ENCODE results near the gene NEUROD1. TPM values are rescaled to one million over a fixed set of nuclear protein-coding genes. Genes with fewer than 3 reads are reported as not detected.

The NEUROD1 gene
- total RNA-seq, 2 donors from 2014 or later, result not detected

DNA sequence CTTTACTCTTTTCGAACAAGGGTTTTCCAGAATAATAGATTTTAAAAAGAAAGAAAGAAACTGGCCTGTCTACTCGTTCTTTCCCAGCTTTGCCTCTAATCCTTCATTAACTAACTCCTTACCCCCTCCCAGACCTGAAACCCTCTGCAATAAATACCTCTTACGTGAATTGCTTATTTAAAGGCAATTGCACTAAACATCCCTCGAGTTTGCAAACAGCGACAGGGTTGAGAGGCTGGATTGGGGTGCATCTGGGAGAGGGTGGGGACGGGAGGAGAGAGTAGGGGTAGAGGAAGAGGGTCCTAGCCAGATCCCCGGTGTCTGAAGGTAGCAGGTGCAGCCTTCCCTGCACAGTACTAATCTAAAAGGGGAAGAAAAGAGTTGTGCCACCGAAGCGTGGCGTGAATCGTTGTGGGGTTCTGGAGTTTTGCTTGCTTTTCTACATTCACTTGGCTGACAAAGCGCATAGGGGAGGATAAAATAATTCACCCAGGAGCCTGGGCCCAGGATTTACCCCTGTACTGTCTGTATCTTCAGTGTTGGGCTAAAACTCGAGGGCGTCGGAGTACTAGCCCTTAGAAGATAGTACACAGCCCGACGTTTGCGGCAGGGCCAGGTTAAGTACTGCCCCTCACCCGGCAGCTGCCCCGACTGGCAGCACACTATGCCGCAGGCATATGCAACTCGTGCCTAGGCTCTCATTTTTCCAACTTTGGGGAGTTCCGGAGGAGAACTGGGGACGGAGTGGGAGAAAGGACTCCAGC is 1.9 kb upstream of the NEUROD1 start:
- DNase-seq (ENCODE audit: low spot score), result no peak
- intact Hi-C loops (cut with DNase I), result no loop called here

GRCh38 chr2:181680937-181681811 is 857 bp upstream of the NEUROD1 start:
- no peak for DNase-seq (ENCODE audit: low spot score)

GRCh38 chr2:181679544-181679979 is 755 bp downstream of the NEUROD1 start:
- intact Hi-C loops (cut with DNase I), result no loop called here
- DNase-seq (ENCODE audit: low spot score), result no peak

More at GRCh38 chr2:181680937-181681811, 857 bp upstream of the NEUROD1 start:
- intact Hi-C loops (cut with DNase I), result no loop called here

DNA sequence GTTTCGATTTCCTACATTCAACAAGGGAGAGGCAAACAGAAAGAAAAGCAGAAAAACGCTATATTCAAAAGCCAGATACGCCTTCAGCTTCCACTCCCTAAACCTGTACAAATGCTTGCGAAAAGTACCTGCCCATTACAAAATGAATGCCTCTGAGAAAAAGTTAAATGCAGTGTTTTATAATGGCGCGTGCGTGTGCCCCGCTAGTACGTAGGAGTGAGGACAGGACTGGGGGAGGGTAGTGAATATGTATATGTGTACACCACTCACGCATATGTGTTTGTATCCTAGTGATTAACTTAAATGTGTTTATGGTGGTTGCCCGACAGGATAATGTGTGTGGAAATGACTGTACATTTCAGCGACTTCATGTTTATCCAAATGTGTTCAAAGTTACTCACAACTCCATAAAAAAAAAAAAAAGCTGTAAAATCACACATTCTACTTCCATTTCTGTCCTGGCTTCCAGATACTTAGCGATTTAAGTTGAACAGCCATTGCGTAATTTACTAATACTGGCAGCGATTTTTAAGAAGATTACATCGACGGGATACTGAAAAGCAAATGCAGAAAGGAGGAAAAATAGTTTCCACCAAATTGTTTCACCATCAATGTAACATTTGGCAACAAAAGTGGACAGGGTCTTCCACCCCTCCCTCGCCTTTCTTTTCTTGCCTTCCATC is 1.3 kb downstream of the NEUROD1 start:
- no peak for DNase-seq (ENCODE audit: low spot score)
- intact Hi-C loops (cut with DNase I), result no loop called here

DNA sequence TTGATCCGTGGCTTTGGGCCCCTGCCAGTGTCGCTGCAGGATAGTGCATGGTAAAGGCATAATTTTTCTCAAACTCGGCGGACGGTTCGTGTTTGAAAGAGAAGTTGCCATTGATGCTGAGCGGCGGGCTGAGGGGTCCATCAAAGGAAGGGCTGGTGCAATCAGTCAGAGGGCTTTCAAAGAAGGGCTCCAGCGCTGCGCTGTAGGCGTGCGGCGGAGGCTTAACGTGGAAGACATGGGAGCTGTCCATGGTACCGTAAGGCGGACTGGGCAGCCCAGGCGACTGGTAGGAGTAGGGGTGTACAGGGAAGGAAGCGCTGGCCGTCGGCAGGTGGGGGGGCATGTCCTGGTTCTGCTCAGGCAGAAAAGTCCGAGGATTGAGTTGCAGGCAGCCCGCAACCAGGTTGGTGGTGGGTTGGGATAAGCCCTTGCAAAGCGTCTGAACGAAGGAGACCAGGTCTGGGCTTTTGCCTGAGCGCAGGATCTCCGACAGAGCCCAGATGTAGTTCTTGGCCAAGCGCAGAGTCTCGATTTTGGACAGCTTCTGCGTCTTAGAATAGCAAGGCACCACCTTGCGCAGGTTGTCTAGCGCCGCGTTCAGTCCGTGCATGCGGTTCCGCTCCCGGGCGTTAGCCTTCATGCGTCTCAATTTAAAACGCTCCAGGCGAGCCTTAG is 2.3 kb downstream of the NEUROD1 start:
- intact Hi-C loops (cut with DNase I), result no loop called here
- peak; percentile 89 for DNase-seq (ENCODE audit: low spot score)

DNA sequence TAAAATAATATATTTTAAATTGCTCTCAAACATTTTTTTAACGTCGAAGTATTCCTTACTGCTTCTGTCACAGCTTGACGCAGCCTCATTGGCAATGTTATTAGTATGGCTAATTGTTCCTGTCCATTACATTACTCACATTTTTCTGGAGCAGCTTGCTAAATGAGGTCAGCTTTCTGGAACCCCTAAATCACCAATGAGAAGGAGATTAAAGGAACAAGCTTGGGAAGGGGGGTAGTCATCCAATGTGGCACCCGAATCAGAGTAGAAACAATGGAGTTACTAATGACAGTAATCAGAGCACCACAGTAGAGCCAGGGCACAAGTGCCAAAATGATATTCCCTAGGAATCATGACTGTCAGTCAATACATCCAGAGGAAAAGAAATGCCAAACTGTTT is 5.1 kb downstream of the NEUROD1 start:
- intact Hi-C loops (cut with DNase I), result no loop called here
- no peak for DNase-seq (ENCODE audit: low spot score)

- DNase-seq (ENCODE audit: low spot score), result no peak
- intact Hi-C loops (cut with DNase I), result no loop called here
These were observed 5.9 kb downstream of the NEUROD1 start for GRCh38 chr2:181674461-181674860.

GRCh38 chr2:181673173-181673572 is 7.1 kb downstream of the NEUROD1 start:
- intact Hi-C loops (cut with DNase I), result no loop called here

GRCh38 chr2:181672255-181673008 is 7.9 kb downstream of the NEUROD1 start:
- no peak for DNase-seq (ENCODE audit: low spot score)
- intact Hi-C loops (cut with DNase I), result no loop called here

More at GRCh38 chr2:181673173-181673572, 7.1 kb downstream of the NEUROD1 start:
- DNase-seq (ENCODE audit: low spot score), result no peak

DNA sequence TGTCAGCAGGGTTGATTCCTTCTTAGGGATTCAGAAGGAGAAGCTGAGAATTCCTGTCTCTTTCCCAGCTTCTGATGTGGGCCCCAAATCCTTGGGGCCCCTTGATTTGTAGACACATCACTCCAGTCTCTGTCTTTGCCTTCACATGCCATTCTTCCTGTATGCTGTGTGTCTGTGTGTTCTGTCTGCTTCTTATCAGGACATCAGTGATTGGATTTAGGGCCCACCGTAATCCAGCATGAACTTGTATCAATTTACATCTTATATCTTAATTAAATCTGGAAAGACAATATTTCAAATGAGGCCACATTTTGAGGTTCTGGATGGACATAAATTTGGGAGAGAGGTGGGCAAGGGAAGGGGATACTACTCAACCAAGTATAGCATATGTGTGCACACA is 9.7 kb downstream of the NEUROD1 start:
- no peak for DNase-seq (ENCODE audit: low spot score)
- intact Hi-C loops (cut with DNase I), result no loop called here

GRCh38 chr2:181667234-181667633 is 13.1 kb downstream of the NEUROD1 start:
- DNase-seq (ENCODE audit: low spot score), result no peak
- intact Hi-C loops (cut with DNase I), result no loop called here

DNA sequence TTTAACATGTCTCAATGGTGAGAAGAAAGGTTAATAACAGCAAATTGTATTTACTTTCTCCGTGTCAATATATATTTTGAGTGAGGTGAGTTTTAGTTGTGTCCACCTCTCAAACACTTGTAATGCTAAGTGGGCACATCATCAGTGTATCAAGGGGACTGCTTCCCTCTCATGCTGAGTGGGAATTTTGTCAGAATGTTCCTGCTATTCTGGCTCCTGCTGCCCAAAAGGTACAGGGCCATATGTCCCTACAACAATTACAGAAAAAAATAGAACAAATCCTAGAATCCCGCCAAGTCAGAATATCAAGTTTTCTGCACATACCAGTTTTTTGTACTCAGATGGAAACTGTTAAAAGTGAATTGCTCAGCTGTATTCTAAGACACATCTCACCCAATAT is 18.0 kb downstream of the NEUROD1 start:
- DNase-seq (ENCODE audit: low spot score), result no peak
- intact Hi-C loops (cut with DNase I), result no loop called here

- intact Hi-C loops (cut with DNase I), result no loop called here
- no peak for DNase-seq (ENCODE audit: low spot score)
These were observed 20.1 kb downstream of the NEUROD1 start for GRCh38 chr2:181660181-181660580.

- no peak for DNase-seq (ENCODE audit: low spot score)
- intact Hi-C loops (cut with DNase I), result no loop called here
These were observed 21.9 kb downstream of the NEUROD1 start for GRCh38 chr2:181658444-181658843.

GRCh38 chr2:181657379-181657778 is 22.9 kb downstream of the NEUROD1 start:
- intact Hi-C loops (cut with DNase I), result no loop called here
- no peak for DNase-seq (ENCODE audit: low spot score)

- DNase-seq (ENCODE audit: low spot score), result peak; percentile 81
These were observed 23.6 kb downstream of the NEUROD1 start, which contains the start of gene CERKL for GRCh38 chr2:181656450-181657291. Gene CERKL, minus strand, starts transcription at chr2:181657105. Its CDS starts 99 bp downstream, at chr2:181657006.

DNA sequence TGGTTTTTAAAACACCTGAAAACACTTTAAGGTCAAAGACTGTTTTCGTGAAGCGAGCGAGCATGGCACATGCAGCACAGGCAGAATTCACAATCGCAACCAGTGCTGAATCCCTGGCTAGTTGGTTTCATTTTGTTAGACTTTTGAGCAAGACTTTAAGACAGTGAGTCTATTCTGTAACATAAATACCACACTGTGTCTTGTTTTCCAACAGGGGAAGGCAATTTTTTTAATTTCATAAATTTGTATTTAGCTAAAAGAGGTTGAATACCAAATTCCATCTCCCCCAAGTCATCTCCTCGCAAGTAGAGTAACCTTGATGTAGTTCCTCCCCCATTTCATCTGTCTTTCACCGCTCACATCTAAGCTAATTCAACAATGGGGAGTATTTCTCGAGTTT is 24.8 kb downstream of the NEUROD1 start:
- DNase-seq (ENCODE audit: low spot score), result no peak
- intact Hi-C loops (cut with DNase I), result no loop called here

More at GRCh38 chr2:181656450-181657291, 23.6 kb downstream of the NEUROD1 start, which contains the start of gene CERKL:
- intact Hi-C loops (cut with DNase I), result no loop called here

All from posterior vena cava (tissue), 2 donors.